NB4 (cell line): ENCODE results near the gene DCLRE1B.

ENCODE experiments used
- DNase-seq: peaks from one replicate; pipeline ENCODE4 v3.0.0; 2010; ENCODE audit warnings: low read depth
- H3K4me3 ChIP-seq: one replicate; pipeline ENCODE4 v1.5.1; 2011; ENCODE audit warnings: mild to moderate bottlenecking, low read depth, low read length, moderate library complexity
- CTCF ChIP-seq: IDR thresholded peaks from one replicate; pipeline ENCODE4 v1.5.1; 2012; ENCODE audit warnings: low read depth, low read length
- MAX ChIP-seq: IDR thresholded peaks from 2 replicates; pipeline ENCODE4 v1.6.1; 2011; ENCODE audit warnings: low read depth, low read length
- MYC ChIP-seq: IDR thresholded peaks from 2 replicates; pipeline ENCODE4 v1.6.1; 2011; ENCODE audit warnings: low read depth, low read length
- POLR2A ChIP-seq: IDR thresholded peaks from 2 replicates; pipeline ENCODE4 v1.6.1; 2011; ENCODE audit warnings: mild to moderate bottlenecking; ENCODE audit not compliant: insufficient read length; ENCODE audit errors: extremely low read depth

The DCLRE1B gene

GRCh38 chr1:113951719-113952118 lies 46.6 kb downstream of the DCLRE1B start:
- H3K4me3 ChIP-seq = no peak overlapping the region
- TF ChIP-seq CTCF (no peak), MYC (no peak), MAX (no peak), POLR2A (no peak)
- no peak for DNase-seq

- no peak overlapping the region for H3K4me3 ChIP-seq
- TF ChIP-seq MAX (no peak), MYC (no peak), CTCF (no peak), POLR2A (no peak)
- no peak for DNase-seq
These were observed 52.9 kb downstream of the DCLRE1B start for GRCh38 chr1:113957984-113958383.

- no peak for TF ChIP-seq MYC
- no peak for TF ChIP-seq MAX
- TF ChIP-seq POLR2A = no peak
- no peak for TF ChIP-seq CTCF
- no peak overlapping the region for H3K4me3 ChIP-seq
These were observed 53.6 kb downstream of the DCLRE1B start for GRCh38 chr1:113958691-113959090.

GRCh38 chr1:113963281-113963906 lies 58.3 kb downstream of the DCLRE1B start:
- no peak for TF ChIP-seq MAX
- TF ChIP-seq CTCF = no peak
- no peak for DNase-seq
- H3K4me3 ChIP-seq = no peak overlapping the region

More at GRCh38 chr1:113958691-113959090, 53.6 kb downstream of the DCLRE1B start:
- DNase-seq = no peak
